Prostate gland (tissue), 2 donors: Measurements from ENCODE around the gene MCEMP1. TPM values are rescaled to one million over a fixed set of nuclear protein-coding genes. Genes with fewer than 3 reads are reported as not detected.

Experiments
- DNase-seq: peaks from one replicate; pipeline ENCODE4 v3.0.0-alpha.2; 2019; ENCODE audit warnings: low spot score
- H3K27ac ChIP-seq, 2 donors: fragments of 200-600 bp; sonication (generic); 2 replicates each; pipeline ENCODE4 v1.5.1; 2017 to 2019
- H3K27me3 ChIP-seq: fragments of 200-600 bp; sonication (generic); replicated peaks from 2 replicates; pipeline ENCODE4 v1.5.1; 2019; ENCODE audit not compliant: insufficient read depth
- H3K36me3 ChIP-seq, 2 donors: fragments of 200-600 bp; sonication (generic); 1 replicate in 1 of 2; 2 replicates in 1 of 2; pipeline versions ENCODE4 v1.5.1 to v1.8.1; 2017 to 2019
- H3K4me1 ChIP-seq: fragments of 200-600 bp; sonication (generic); replicated peaks from 2 replicates; pipeline ENCODE4 v1.5.1; 2019
- H3K4me3 ChIP-seq, 2 donors: fragments of 200-600 bp; sonication (generic); 2 replicates each; pipeline ENCODE4 v1.5.1; 2017 to 2019
- H3K9me3 ChIP-seq: fragments of 200-600 bp; sonication (generic); 2 replicates; pipeline ENCODE4 v1.5.1; 2017
- CTCF ChIP-seq, 4 experiments: fragments of 200-600 bp in 2 of 4; fragments of 450-650 bp in 2 of 4; sonication (generic) in 2 of 4; IDR thresholded peaks; 1 replicate in 3 of 4; 2 replicates in 1 of 4; pipeline ENCODE4 v1.5.1; 2016 to 2019; ENCODE audit warnings: antibody characterized with exemption in 4 of 4, mild to moderate bottlenecking in 2 of 4, moderate library complexity in 2 of 4
- POLR2A ChIP-seq: fragments of 450-650 bp; IDR thresholded peaks from one replicate; pipeline ENCODE4 v1.6.1; 2016; ENCODE audit warnings: antibody characterized with exemption, mild to moderate bottlenecking
- POLR2AphosphoS5 ChIP-seq: sonication (generic); formaldehyde crosslinking; IDR thresholded peaks from one replicate; pipeline ENCODE4 v1.6.1; 2017; ENCODE audit warnings: antibody characterized with exemption
- WGBS: methylation state at CpG from one replicate; pipeline ENCODE4 v1.1.5; 2018; 5-methylcytosine and 5-hydroxymethylcytosine counted together
- intact Hi-C: fragments of 100-400 bp; cut with DNase I; formaldehyde crosslinking; loops from one replicate; pipeline ENCODE4 v1.14.2; 2022
- total RNA-seq, 2 donors: library from RNA; depleted of rRNA; stranded (reverse); fragments of >200 nt; gene quantifications; one replicate each; pipeline ENCODE4 v1.1.0, GENCODE V29; 2016

MCEMP1 gene
- total RNA-seq, 2 donors from 2014 or later, result 0.28 TPM; not detected in 1

- DNase-seq, result no peak
- intact Hi-C loops, result no loop called here
- H3K27me3 ChIP-seq, result peaks cover 22% of the 10 kb centered on the region
These were observed 52.3 kb downstream of the MCEMP1 start for GRCh38 chr19:7729211-7729610.

More at GRCh38 chr19:7729211-7729610, 52.3 kb downstream of the MCEMP1 start:
- no peaks in the 10 kb centered on the region for H3K36me3 ChIP-seq
- TF ChIP-seq POLR2A (no peak), CTCF (IDR thresholded peaks at IDR 0.05) (no peak), POLR2AphosphoS5 (no peak)
- no peak overlapping the region for H3K27ac ChIP-seq
- H3K9me3 ChIP-seq, result no peaks in the 10 kb centered on the region
- 15% methylated on average over 16 of the region's 16 CpGs for WGBS
- no peak overlapping the region for H3K4me3 ChIP-seq
- no peaks in the 10 kb centered on the region for H3K4me1 ChIP-seq

Other genes starting within 250 kb of the MCEMP1 start
- gene PEX11G, start 188.1 kb upstream of the MCEMP1 start, total RNA-seq, result 10 to 100 TPM; 13.1 to 17.4 TPM
- gene ZNF358, start 161.0 kb upstream of the MCEMP1 start, total RNA-seq, result 100 to 1,000 TPM; 104 to 116 TPM
- 10 to 100 TPM; 13.4 to 24.8 TPM for gene MCOLN1, start 154.5 kb upstream of the MCEMP1 start, total RNA-seq
- gene PNPLA6, start 141.4 kb upstream of the MCEMP1 start, total RNA-seq, result 10 to 100 TPM; 74.6 to 75.2 TPM
- gene CAMSAP3, start 81.2 kb upstream of the MCEMP1 start, total RNA-seq, result 10 to 100 TPM; 40.4 to 90.9 TPM
- gene XAB2, start 47.5 kb upstream of the MCEMP1 start, total RNA-seq, result 100 to 1,000 TPM in 1 of 2 donors, 10 to 100 TPM in 1; 53.6 to 115 TPM
- 10 to 100 TPM in 1 of 2 donors, 1 to 10 TPM in 1; 7.7 to 60.4 TPM for gene PET100, start 47.3 kb upstream of the MCEMP1 start, total RNA-seq
- 10 to 100 TPM in 1 of 2 donors, 1 to 10 TPM in 1; 1.8 to 10.2 TPM for gene PCP2, start 43.4 kb upstream of the MCEMP1 start, total RNA-seq
- gene STXBP2, start 40.0 kb upstream of the MCEMP1 start, total RNA-seq, result 100 to 1,000 TPM in 1 of 2 donors, 10 to 100 TPM in 1; 83.1 to 128 TPM
- gene RETN, start 8.0 kb upstream of the MCEMP1 start, total RNA-seq, result not detected
- gene TRAPPC5, start 3.7 kb downstream of the MCEMP1 start, total RNA-seq, result 100 to 1,000 TPM; 105 to 150 TPM
- gene FCER2, start 25.0 kb downstream of the MCEMP1 start, total RNA-seq, result 1 to 10 TPM in 1 of 2 donors, not detected in 1; 1.5 TPM
- under 1 TPM in 1 of 2 donors, not detected in 1; 0.57 TPM for gene CLEC4G, start 55.0 kb downstream of the MCEMP1 start, total RNA-seq
- gene CD209, start 70.4 kb downstream of the MCEMP1 start, total RNA-seq, result 1 to 10 TPM in 1 of 2 donors, under 1 TPM in 1; 0.97 to 1.2 TPM
- gene CLEC4M, start 86.2 kb downstream of the MCEMP1 start, total RNA-seq, result 10 to 100 TPM in 1 of 2 donors, not detected in 1; 11.0 TPM
- gene EVI5L, start 153.1 kb downstream of the MCEMP1 start, total RNA-seq, result 10 to 100 TPM; 24.0 to 25.7 TPM
- 1 to 10 TPM; 2.2 to 4.2 TPM for gene PRR36, start 197.3 kb downstream of the MCEMP1 start, total RNA-seq
- 10 to 100 TPM in 1 of 2 donors, 1 to 10 TPM in 1; 4.8 to 11.7 TPM for gene LRRC8E, start 211.4 kb downstream of the MCEMP1 start, total RNA-seq
- 10 to 100 TPM; 21.6 to 45.2 TPM for gene MAP2K7, start 226.8 kb downstream of the MCEMP1 start, total RNA-seq
- gene TGFBR3L, start 237.7 kb downstream of the MCEMP1 start, total RNA-seq, result 1 to 10 TPM in 1 of 2 donors, not detected in 1; 3.2 TPM
- 10 to 100 TPM; 37.4 to 95.0 TPM for gene SNAPC2, start 243.2 kb downstream of the MCEMP1 start, total RNA-seq
- gene CTXN1, start 249.0 kb downstream of the MCEMP1 start, total RNA-seq, result 10 to 100 TPM in 1 of 2 donors, 1 to 10 TPM in 1; 5.0 to 37.1 TPM